ENCODE results near the gene ARHGAP11A.

GRCh38 chr15:32685576-32685975 is 70.3 kb downstream of the ARHGAP11A start:
- TF ChIP-seq CTCF (IDR thresholded peaks at IDR 0.05) (no peak), ZFX (IDR thresholded peaks at IDR 0.05; ENCODE audit: borderline replicate concordance) (no peak)
